Limb (tissue), 2 donors: ENCODE results near the gene TMEM266.

Experiments used
- DNase-seq, 2 donors: peaks; one replicate each; pipeline ENCODE4 v3.0.0-alpha.2; 2016; ENCODE audit errors: extremely low spot score in 2 of 2

The TMEM266 gene

DNA sequence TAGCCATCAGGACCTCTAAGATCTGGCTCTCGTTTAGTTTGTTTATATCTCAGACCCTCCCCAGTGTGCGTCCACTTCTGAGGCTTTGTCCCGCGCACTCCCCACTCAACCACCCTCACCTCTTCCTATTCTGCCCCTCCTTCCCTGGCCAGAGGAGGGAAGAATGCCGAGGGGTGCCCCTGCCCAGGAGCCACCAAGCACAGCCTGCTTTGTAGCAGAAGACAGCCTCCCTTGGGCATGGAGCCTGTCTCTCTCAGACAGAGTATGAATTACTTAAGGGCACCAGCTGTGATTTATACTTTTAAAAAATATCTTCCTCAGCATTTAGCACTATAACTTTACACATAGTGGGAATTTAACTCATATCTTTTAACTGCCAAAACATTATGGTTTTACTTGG, 6.0 kb downstream of the TMEM266 start:
- no peak for DNase-seq

DNA sequence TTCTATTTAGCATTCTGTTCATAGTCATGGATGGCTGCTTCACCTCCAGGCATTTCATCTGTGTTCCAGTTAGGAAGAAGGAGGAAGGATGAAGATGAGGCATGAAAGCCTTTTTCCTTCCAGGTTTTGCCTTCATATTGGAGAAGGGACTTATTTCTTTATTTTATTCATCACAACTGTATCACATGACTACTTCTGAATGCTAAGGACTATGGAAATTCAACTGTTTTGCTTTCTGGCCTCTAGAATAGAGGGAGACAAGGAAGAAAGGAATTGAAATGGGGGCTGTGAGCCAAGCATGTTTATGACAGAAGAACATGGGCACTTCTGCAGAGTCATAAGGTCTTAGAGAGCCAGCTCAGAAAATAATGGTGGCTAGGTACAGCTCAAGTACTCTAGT, 10.4 kb downstream of the TMEM266 start:
- DNase-seq, result no peak

DNA sequence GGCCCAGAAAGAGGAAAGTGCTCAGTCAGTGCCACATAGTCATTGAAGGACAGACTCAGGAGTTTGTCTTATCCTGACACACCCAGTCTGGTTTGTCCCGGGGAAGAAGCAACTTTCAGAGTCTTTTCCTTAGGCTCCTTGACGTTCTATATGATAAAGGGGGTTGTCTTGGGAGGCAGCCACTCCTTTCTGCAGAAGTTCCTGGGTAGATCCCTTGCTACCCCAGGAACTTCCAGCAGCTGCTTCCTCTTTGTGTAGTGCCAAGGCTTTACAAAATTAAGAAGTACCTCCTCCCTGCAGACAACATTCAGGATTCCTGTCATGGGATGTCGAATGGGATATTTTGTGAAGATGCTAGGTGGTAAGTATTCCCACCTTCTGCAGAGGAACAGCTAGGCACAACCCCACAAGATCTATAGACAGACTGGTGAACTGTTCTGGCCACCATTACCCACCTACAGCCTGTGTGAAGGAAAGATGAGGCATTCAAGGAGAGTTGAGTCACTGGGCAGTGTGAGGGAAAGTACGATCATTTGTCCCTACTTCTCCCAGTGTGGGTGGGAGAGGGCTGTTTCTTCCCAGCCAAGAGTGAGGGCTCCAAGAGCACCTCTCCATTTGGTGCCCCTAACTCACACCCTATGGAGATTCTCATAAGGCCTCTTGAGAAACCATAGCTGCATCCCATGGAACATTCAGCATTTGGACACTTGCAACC, 11.3 kb downstream of the TMEM266 start:
- DNase-seq, result no peak

DNA sequence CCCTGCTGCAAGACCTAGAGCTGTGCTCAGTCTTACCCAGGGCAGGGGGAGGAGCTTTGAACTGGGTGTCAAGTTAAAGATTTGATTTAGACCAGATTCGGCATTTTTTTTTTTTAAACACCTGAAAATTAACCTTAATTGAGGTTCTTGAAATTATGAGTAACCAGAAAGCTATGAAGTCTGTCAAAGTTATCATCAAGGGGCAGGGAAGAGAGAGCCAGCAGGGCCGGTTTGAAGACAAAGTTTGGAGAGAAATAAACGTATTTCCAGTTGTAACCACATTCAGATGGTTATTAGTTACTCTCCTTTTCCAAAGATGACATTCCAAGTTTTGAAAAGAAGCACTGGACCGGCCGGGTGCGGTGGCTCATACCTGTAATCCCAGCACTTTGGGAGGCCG, 12.0 kb downstream of the TMEM266 start:
- no peak for DNase-seq

DNA sequence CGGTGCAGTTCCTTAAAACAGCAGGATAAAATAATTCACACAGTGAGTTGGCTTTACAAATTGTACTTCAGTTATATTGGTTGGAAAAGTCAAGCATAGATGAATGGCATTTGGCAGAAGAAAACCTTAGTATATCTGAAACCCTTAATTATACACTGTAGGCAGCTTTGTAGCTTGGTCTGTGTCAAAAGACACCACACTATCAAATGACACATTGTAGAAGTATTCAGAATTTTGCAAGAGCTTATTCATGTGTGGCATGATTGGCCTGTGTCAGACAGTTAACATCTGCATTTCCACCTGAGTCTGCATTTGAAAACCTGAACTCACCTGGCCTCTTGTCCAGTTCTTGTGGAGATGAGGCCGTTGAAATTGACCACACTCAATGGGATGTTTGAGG, 13.8 kb downstream of the TMEM266 start:
- no peak for DNase-seq

DNA sequence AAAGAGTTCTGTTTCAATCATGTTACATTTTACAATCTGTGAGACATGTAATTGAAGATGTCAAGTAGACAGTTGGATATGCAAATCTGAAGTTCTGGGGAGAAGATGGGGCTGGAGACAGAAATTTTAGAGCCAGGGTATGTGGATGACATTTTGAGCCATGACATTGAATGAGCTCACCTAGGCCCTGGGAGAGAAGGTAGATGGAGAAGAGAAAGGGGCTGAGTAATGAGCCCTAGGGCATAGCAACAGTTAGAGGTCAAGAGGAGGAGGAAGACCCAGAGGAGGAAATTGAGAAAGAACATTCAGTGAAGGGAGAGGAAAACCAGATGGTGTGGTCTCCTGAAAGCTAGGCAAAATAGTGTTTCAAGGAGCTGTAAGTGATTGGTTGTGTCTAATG, 15.3 kb downstream of the TMEM266 start:
- DNase-seq, result no peak

DNA sequence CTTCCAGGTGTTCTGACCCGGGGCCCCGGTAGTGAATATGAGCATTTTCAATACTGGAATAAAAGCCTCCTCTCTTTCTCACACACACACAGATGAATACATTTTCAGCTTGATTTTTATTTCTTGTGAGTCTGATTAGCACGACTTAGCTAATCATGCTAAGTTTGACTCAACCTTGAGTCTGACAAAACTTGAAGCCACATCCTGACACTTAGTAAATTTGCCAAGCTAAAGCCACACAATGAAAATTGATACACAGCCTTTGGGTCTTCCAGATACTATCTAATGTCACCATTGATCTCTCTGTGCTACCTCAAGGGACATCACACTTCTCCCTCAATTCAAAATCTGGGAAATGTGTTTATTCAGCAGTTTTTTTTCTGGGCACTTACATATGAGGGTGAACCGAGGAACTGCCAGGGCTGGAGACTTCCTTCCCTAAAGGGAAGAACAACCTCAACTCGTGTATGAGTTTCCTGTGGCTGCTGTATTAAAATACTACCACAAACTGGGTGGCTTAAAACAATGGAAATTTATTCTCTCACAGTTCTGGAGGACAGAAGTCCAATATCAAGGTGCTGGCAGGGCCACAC, 18.6 kb downstream of the TMEM266 start:
- DNase-seq, result no peak

DNA sequence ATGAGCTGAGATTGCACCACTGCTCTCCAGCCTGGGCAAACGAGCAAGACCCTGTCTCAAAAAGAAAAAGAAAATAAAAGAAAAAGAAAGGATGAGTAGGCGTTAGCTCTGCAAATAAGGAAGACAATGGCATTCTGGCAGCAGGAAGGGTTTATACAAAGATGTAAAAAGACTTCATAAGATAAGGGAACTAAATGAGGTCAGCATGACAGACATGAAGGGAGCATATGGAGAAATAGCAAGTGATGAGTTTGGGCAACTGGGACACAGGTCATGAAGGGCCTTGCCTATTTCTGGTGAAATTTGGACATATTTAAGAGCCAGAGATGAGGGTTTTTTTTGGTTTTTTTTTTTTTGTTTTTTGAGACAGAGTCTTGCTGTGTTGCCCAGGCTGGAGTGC, 24.5 kb downstream of the TMEM266 start:
- no peak for DNase-seq

DNA sequence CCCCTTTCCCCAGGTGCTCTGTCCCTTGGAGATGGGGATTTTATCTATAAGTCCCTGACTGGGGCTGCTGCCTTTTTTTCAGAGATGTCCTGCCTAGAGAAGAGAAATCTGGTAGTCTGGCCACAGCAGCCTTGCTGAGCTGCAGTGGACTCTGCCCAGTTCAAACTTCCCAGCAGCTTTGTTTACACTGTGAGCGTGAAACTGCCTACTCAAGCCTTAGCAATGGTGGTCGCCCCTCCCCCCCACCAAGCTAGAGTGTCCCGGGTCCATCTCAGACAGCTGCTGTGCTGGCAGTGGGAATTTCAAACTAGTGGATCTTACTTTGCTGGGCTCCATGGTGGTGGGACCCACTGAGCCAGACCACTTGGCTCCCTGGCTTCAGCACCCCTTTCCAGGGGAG, 38.9 kb downstream of the TMEM266 start:
- DNase-seq, result no peak

DNA sequence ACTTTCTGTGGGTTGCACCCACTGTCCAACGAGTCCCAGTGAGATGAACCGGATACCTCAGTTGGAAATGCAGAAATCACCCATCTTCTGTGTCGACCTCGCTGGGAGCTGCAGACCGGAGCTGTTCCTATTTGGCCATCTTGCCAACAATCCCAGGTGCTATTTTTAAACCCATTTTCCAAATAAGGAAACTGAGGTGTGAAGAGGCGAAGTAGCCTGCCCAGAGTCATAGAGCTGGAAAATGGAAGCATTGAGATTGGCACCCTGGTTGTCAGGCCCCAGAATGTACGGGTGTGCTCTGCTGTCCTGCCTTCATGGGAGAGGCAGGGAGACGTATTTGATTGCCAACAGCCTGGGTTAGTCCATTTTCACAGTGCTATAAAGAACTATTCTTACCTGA, 39.6 kb downstream of the TMEM266 start:
- DNase-seq, result no peak

DNA sequence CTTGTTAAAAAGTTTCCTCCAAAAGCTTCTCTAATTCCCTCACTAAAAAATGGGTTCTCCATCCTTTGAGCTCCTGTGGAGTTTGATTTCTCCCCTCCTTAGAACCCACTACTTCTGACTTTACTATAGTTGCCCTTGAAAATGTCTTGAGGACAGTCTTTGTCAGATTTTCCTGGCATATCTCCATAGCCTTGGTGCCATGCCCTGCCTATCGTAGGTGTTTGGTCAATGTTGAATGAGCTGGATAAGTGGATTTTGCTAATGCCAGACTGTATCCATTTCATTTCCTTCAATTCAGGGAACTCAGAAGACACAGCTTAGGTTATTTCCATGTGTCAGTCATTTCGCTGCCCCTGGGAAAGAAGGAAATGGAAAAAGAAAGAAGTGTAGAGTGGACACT, 40.6 kb downstream of the TMEM266 start:
- no peak for DNase-seq

DNA sequence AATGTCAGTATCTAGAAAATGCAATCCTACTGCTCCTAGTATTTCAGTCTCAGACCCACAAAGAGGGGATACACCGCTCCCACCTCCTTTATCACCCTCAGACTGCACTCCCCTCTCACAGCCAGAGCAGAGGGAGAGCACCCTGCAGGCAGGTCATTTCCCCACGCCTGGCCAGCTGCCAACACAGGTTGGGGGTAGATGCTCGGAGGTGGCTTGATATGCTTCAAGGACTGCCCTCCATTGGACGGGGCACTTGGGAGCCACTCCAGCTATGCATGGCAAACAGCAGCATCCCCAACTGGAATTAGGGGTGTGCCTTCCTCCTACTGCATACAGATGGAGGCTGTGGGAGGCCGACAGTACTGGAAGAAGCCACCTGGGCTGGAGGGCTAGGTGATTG, 41.9 kb downstream of the TMEM266 start:
- DNase-seq, result no peak

DNA sequence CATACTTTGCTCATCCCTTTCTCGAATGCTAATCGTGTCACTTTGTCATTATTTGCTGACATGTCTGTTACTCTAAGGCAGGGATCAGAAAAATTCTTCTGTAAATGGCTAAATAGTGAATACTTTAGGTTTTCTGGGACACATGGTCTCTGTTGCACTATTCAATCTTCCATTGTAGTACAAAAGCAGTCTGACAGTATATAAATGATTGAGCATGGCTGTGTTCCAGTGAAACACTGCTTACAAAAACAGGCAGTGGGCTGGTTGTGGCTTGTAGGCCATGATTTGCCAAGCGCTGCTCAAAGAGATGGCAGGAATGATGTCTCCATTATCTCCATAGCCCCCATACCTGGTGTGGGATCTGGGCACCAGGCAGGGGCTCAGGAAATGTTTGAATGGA, 45.6 kb downstream of the TMEM266 start:
- DNase-seq, result no peak

DNA sequence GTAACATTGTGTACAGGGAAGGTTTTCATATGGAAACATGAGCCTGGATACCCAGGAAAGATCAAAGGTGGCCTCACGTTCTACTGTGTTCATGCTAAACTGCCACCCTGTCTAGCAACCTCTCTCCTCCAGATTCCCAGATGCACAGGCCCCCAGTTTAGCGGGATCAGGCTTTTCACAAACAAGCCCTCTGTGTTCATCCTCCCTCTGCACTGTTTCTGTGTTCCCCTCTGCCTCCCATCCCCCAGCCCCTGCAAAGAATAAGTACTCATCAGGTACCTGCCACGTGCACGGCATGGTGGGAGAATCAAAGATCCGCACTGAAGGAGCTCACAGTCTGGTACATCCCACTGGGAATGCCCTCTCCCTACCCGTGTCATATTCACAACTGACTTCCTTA, 46.1 kb downstream of the TMEM266 start:
- no peak for DNase-seq

DNA sequence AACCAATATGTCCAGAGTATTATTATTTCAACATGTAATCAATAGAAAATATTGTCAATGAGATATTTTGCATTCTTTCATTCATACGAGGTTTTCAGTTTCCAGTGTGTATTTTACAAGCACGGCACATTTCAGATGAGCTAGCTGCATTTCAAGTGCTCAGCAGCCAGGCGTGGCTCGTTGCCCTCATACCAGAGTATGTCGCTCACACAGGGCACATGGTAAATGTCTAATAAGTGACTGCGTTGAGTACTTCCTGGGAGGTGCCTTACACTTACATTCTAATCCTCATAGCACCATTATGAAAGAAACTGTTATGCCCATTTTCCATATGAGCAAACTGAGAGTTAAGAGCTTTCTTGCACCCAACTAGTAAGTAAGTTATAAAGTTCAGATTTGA, 47.4 kb downstream of the TMEM266 start:
- no peak for DNase-seq

DNA sequence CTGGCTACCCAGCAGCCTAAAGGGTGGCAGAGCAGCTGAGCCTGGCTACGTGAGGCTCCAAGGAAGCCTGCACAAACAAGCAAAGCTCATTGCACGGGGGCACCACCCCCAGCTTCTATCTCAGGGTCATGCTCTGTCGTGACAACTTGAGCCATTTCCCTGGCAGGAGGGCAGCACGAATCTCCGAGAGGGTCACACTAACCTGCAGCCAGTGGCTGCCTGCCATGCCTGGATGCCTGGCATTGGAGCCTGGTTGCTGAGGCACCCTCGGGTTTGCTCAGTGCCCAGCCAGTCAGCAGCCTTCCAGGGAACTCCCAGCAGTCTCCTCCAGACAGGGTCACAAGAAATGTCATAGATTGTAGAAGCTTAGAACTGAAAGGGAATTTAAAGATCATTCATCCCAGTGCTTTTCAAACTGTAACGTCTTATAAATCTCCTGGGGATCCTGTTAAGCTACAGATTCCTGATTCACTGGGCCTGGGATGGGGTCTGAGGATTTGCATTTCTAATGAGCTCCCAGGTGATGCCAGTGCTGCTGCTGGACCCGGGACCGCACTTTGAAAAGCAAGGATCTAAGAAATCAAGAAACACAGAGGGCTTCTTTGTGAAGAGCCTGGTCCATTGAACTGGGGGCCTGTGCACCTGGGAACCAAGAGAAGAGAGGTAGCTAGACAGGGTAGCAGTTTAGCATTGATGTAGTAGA, 48.4 kb downstream of the TMEM266 start:
- DNase-seq, result no peak

DNA sequence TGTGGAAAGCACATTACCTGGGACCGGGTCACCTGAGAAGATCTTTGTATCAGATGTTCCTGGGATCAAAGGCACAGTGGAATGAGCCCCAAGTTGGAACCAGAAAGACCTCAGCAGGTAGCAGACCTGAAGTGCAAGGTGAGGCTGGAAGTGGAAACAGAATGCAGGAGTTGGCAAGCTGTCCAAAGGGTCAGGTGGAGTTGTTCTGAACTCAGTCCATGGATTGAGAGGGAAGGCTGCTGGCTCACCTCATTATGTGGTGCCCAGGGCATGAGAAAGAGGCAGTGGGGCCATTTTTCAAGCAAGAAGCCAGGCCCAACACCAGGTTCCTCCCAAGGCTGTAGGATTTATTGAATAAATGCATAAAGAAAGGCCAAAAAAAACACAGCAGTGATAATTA, 49.3 kb downstream of the TMEM266 start:
- DNase-seq, result no peak

DNA sequence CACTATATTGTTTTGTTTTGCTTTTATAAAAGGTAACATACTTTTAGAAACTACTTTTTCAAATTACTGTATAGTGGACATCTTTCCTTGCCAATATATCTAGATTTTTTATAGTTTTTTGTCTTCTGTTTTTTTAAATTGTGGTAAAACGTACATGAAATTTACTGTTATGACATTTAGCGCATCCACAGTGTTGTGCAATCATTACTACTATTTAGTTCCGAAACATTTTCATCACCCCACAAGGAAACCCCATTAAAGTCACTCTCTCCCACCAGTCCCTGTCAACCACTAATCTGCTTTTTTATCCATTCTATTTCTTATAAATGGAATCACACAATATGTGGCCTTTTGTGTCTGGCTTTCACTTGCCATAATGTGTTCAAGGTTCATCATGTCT, 54.8 kb downstream of the TMEM266 start:
- DNase-seq, result no peak

DNA sequence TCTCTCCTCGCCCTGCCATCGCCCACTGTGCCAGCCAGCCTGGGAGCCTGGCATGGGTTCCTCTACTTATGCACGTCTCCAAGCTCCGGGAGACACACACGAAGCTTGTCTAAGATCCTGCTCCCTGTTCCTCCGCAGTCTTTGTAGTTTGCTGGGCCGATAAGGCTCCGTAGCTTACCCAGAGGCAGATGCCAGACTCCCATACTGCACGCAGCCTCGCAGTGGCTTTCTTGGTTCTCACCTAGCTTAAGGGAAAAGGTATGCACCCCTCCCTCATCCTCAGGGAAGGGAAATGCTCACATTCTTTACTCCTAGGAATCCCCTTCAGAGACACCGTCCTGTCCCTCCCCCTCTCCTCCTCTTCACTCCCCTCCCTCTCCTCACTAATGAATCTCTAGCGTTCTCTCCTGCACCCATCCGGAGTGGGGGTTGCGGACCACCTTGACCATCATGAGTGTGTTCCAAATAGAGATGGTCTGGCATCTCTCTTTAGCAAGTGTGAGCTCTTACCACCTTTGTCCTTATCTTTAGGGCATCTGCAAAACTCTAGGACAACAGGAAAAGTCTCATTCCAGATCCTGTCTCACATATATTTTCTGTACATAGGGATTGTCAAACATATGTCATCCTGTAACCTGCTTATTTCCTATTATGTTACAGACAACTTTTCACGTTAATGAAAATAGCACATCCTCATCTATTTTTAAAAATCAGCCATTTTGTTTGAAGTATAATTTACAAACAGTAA, 56.5 kb downstream of the TMEM266 start:
- no peak for DNase-seq

DNA sequence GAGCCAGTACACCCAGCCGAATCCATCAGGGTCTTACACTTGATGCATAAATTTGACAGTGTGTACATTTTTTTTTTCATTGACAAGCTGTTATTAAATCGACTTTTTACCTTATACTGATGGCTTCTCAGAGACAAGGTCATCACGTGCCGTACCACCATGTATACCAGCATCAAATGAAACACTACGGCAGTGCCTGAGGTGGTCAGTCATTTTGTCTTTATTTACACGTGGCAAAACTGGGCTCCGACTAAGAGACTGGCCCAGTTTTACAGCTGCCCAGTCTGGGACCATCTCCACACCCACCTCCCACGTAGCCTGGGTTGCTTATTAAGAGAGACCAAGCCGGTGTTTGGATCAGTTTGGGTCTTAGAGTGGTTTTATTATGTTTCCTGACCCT, 57.4 kb downstream of the TMEM266 start:
- no peak for DNase-seq

DNA sequence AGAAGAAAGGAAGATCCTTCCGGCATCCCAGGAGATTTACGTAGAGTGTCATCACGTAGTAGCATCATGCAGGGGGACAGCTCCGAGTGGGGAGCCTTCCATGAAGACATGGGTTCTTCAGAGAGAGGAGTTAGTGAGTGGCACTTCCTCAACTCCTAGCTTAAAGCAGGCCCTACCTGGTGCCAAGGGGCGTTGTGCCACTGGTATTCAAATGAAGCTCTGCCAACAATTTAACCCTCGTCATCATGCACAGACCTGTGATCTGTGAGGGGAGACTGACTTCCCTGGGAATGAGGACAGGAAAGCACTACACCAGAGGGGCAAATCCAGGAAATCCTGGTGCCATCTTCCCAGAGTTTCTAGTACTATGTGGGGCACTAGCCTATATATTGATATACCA, 59.0 kb downstream of the TMEM266 start:
- DNase-seq, result no peak

DNA sequence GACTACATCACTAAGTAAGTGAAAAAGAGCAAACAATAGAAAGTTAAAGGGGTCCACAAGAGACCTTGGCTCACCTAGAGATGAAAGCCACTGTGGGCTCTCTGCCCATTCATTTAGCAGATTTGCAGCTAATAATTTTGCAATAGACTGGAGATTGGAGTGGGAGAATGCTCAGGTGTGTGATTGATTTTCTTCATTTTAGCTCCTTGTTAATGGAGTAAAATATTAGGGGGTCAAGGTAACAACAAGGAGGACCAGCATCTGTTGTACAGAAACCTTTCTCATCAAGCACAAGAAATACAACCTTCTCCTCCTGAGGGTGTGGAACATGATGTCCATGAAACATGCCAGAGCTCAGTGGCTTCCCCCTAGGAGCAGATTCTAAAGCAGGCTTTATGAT, 63.2 kb downstream of the TMEM266 start:
- no peak for DNase-seq
